GM21515 (cell line): ENCODE results near the gene RAPGEF1.
"Not testable (repeated sequence)": the region's sequence is repeated elsewhere in the genome, so short reads cannot be mapped to it uniquely, and the experiment has no call there.

Experiments
- ATAC-seq: cut with Tn5 transposase; IDR thresholded peaks from one replicate; pipeline ENCODE4 v1.9.1; 2021; ENCODE audit not compliant: unreplicated experiment

The RAPGEF1 gene

GRCh38 chr9:131575946-131576853, 163.7 kb downstream of the RAPGEF1 start:
- ATAC-seq: no peak

GRCh38 chr9:131574730-131575640, 164.9 kb downstream of the RAPGEF1 start:
- no peak for ATAC-seq

- ATAC-seq: no peak
These were observed 172.0 kb downstream of the RAPGEF1 start for GRCh38 chr9:131567910-131568309.

- ATAC-seq: no peak
These were observed 173.7 kb downstream of the RAPGEF1 start for GRCh38 chr9:131566158-131566557.

GRCh38 chr9:131565369-131565768, 174.5 kb downstream of the RAPGEF1 start:
- ATAC-seq: no peak

GRCh38 chr9:131562032-131562959, 177.6 kb downstream of the RAPGEF1 start:
- no peak for ATAC-seq

- no peak for ATAC-seq
These were observed 180.4 kb downstream of the RAPGEF1 start for GRCh38 chr9:131559421-131560000.

- ATAC-seq: no peak
These were observed 181.9 kb downstream of the RAPGEF1 start for GRCh38 chr9:131557855-131558548.

GRCh38 chr9:131555841-131556673, 183.8 kb downstream of the RAPGEF1 start:
- ATAC-seq: no peak

- ATAC-seq: no peak
These were observed 185.0 kb downstream of the RAPGEF1 start for GRCh38 chr9:131554843-131555351.

GRCh38 chr9:131554087-131554842, 185.6 kb downstream of the RAPGEF1 start:
- ATAC-seq: no peak

- ATAC-seq: no peak
These were observed 187.8 kb downstream of the RAPGEF1 start for GRCh38 chr9:131552030-131552429.

- ATAC-seq: not testable (repeated sequence)
These were observed 189.4 kb downstream of the RAPGEF1 start for GRCh38 chr9:131550465-131550864.

GRCh38 chr9:131549186-131549585, 190.7 kb downstream of the RAPGEF1 start:
- ATAC-seq: not testable (repeated sequence)

GRCh38 chr9:131546336-131547084, 193.4 kb downstream of the RAPGEF1 start:
- ATAC-seq: no peak

GRCh38 chr9:131545786-131546335, 194.0 kb downstream of the RAPGEF1 start:
- ATAC-seq: no peak
